H9 (cell line): ENCODE results near the gene RAB39B. TPM values are rescaled to one million over a fixed set of nuclear protein-coding genes. Genes with fewer than 3 reads are reported as not detected.

Source experiments
- DNase-seq: peaks from one replicate; pipeline ENCODE4 v3.0.0-alpha.2; 2017
- H2AFZ ChIP-seq: one replicate; pipeline ENCODE4 v1.6.1; 2013; ENCODE audit warnings: mild to moderate bottlenecking, low read length, control low read depth, moderate library complexity
- H2AK5ac ChIP-seq: 2 replicates; pipeline ENCODE4 v1.6.1; 2013; ENCODE audit warnings: low read length, control low read depth, mixed read lengths; ENCODE audit not compliant: insufficient read length
- H2BK120ac ChIP-seq: one replicate; pipeline ENCODE4 v1.6.1; 2013; ENCODE audit warnings: low read depth, mild to moderate bottlenecking, low read length, control low read depth, inconsistent platforms; ENCODE audit not compliant: poor library complexity, severe bottlenecking
- H2BK12ac ChIP-seq: 2 replicates; pipeline ENCODE4 v1.6.1; 2013; ENCODE audit warnings: low read length, control low read depth, mixed read lengths, low read depth; ENCODE audit not compliant: insufficient read length
- H2BK15ac ChIP-seq: 2 replicates; pipeline ENCODE4 v1.6.1; 2013; ENCODE audit warnings: low read depth, low read length, control low read depth
- H2BK20ac ChIP-seq: one replicate; pipeline ENCODE4 v1.6.1; 2013; ENCODE audit warnings: low read depth, mild to moderate bottlenecking, low read length, control low read depth, inconsistent platforms; ENCODE audit not compliant: poor library complexity, severe bottlenecking
- H2BK5ac ChIP-seq: 2 replicates; pipeline ENCODE4 v1.6.1; 2013; ENCODE audit warnings: low read length, control low read depth, mixed read lengths; ENCODE audit not compliant: insufficient read length
- H3K14ac ChIP-seq: 2 replicates; pipeline ENCODE4 v1.6.1; 2013; ENCODE audit warnings: low read length, control low read depth; ENCODE audit not compliant: insufficient read depth
- H3K18ac ChIP-seq: 2 replicates; pipeline ENCODE4 v1.6.1; 2013; ENCODE audit warnings: low read depth, mild to moderate bottlenecking, mixed read lengths, low read length, control low read depth; ENCODE audit not compliant: insufficient read length
- H3K23ac ChIP-seq: 2 replicates; pipeline ENCODE4 v1.6.1; 2013; ENCODE audit warnings: low read length, control low read depth, mixed read lengths, low read depth; ENCODE audit not compliant: insufficient read length
- H3K23me2 ChIP-seq: 2 replicates; pipeline ENCODE4 v1.6.1; 2013; ENCODE audit warnings: low read depth, mild to moderate bottlenecking, mixed read lengths, low read length, control low read depth; ENCODE audit not compliant: insufficient read length, poor library complexity, severe bottlenecking
- H3K27ac ChIP-seq: 2 replicates; pipeline ENCODE4 v1.5.1; 2013; ENCODE audit warnings: low read length, control low read depth, mixed read lengths, low read depth; ENCODE audit not compliant: insufficient read length
- H3K27me3 ChIP-seq: 2 replicates; pipeline ENCODE4 v1.6.1; 2013; ENCODE audit warnings: low read length, control low read depth, inconsistent platforms; ENCODE audit not compliant: insufficient read depth
- H3K4ac ChIP-seq: 2 replicates; pipeline ENCODE4 v1.6.1; 2013; ENCODE audit warnings: low read depth, mild to moderate bottlenecking, control low read depth, inconsistent platforms, low read length, moderate library complexity
- H3K4me1 ChIP-seq: 2 replicates; pipeline ENCODE4 v1.6.1; 2013; ENCODE audit warnings: low read length, control low read depth, inconsistent platforms; ENCODE audit not compliant: insufficient read depth
- H3K4me2 ChIP-seq: 2 replicates; pipeline ENCODE4 v1.6.1; 2013; ENCODE audit warnings: low read length, control low read depth, mixed read lengths; ENCODE audit not compliant: insufficient read length, insufficient read depth
- H3K56ac ChIP-seq: 2 replicates; pipeline ENCODE4 v1.6.1; 2013; ENCODE audit warnings: low read depth, mild to moderate bottlenecking, mixed read lengths, low read length, control low read depth; ENCODE audit not compliant: insufficient read length
- H3K79me1 ChIP-seq: 2 replicates; pipeline ENCODE4 v1.6.1; 2013; ENCODE audit warnings: low read depth, mild to moderate bottlenecking, moderate library complexity, low read length, control low read depth, inconsistent platforms; ENCODE audit not compliant: insufficient read depth, poor library complexity, severe bottlenecking
- H3K79me2 ChIP-seq: 2 replicates; pipeline ENCODE4 v1.6.1; 2013; ENCODE audit warnings: low read length, control low read depth, inconsistent platforms; ENCODE audit not compliant: insufficient read depth
- H3K9ac ChIP-seq: 2 replicates; pipeline ENCODE4 v1.6.1; 2013; ENCODE audit warnings: low read length, control low read depth, mixed read lengths; ENCODE audit not compliant: insufficient read length; ENCODE audit errors: extremely low read depth
- H3K9me3 ChIP-seq: one replicate; pipeline ENCODE4 v1.6.1; 2013; ENCODE audit warnings: low read depth, low read length, inconsistent platforms; ENCODE audit not compliant: control insufficient read depth
- H3T11ph ChIP-seq: one replicate; pipeline ENCODE4 v1.6.1; 2013; ENCODE audit warnings: mild to moderate bottlenecking, low read length, control low read depth, inconsistent platforms
- H4K20me1 ChIP-seq: one replicate; pipeline ENCODE4 v1.6.1; 2013; ENCODE audit not compliant: control insufficient read depth, insufficient read length, insufficient read depth
- H4K5ac ChIP-seq: 2 replicates; pipeline ENCODE4 v1.6.1; 2013; ENCODE audit warnings: low read depth, mild to moderate bottlenecking, mixed read lengths, low read length, control low read depth; ENCODE audit not compliant: insufficient read length
- H4K8ac ChIP-seq: replicated peaks from 2 replicates; pipeline ENCODE4 v1.6.1; 2013; ENCODE audit warnings: low read length, control low read depth, mixed read lengths, low read depth; ENCODE audit not compliant: insufficient read length
- H4K91ac ChIP-seq: 2 replicates; pipeline ENCODE4 v1.6.1; 2013; ENCODE audit warnings: low read depth, mild to moderate bottlenecking, moderate library complexity, mixed read lengths, low read length, control low read depth; ENCODE audit not compliant: insufficient read length
- H3K27ac Mint-ChIP-seq, 3 experiments: 2 replicates in 2 of 3; 3 replicates in 1 of 3; pipeline ENCODE4 v1.8.0; 2020 to 2021; ENCODE audit warnings: mixed read lengths in 3 of 3, mild to moderate bottlenecking in 1 of 3, moderate library complexity in 1 of 3
- H3K27me3 Mint-ChIP-seq: 2 replicates; pipeline ENCODE4 v1.8.0; 2021; ENCODE audit warnings: low read depth, mild to moderate bottlenecking, moderate library complexity, mixed read lengths
- H3K36me3 Mint-ChIP-seq, 3 experiments: 2 replicates in 2 of 3; 3 replicates in 1 of 3; pipeline ENCODE4 v1.8.0; 2020 to 2021; ENCODE audit warnings: low read depth in 3 of 3, mixed read lengths in 3 of 3; ENCODE audit not compliant: insufficient read depth in 1 of 3
- H3K4me1 Mint-ChIP-seq, 2 experiments: 2 replicates each; pipeline ENCODE4 v1.8.0; 2020; ENCODE audit warnings: mixed read lengths in 2 of 2
- H3K4me3 Mint-ChIP-seq, 2 experiments: 2 replicates in 1 of 2; 3 replicates in 1 of 2; pipeline ENCODE4 v1.8.0; 2020 to 2021; ENCODE audit warnings: mild to moderate bottlenecking in 2 of 2, mixed read lengths in 2 of 2, moderate library complexity in 1 of 2
- H3K9me3 Mint-ChIP-seq, 2 experiments: 2 replicates in 1 of 2; 3 replicates in 1 of 2; pipeline ENCODE4 v1.8.0; 2020; ENCODE audit warnings: mild to moderate bottlenecking in 2 of 2, mixed read lengths in 2 of 2, moderate library complexity in 1 of 2
- CTCF ChIP-seq: fragments of 200-600 bp; sonication (generic); conservative IDR thresholded peaks from 3 replicates; pipeline ENCODE4 v1.8.0; 2021; ENCODE audit warnings: antibody characterized with exemption, mild to moderate bottlenecking
- WGBS: extraction: QIAGEN DNeasy Blood & Tissue Kit; methylation state at CpG from one replicate; pipeline ENCODE4 v1.1.7; 2013; ENCODE audit warnings: missing lambda C conversion rate, low lambda C conversion rate, mixed read lengths; ENCODE audit not compliant: insufficient read length; ENCODE audit errors: extremely low coverage; 5-methylcytosine and 5-hydroxymethylcytosine counted together
- total RNA-seq: library from RNA; stranded (reverse); gene quantifications from 2 replicates; pipeline ENCODE4 v1.2.1, GENCODE V29; 2021

RAB39B gene
- total RNA-seq, 1 experiment from 2014 or later = 7.2 TPM

GRCh38 chrX:155251391-155251790, 12.9 kb downstream of the RAB39B start:
- H3K27ac Mint-ChIP-seq = no peak overlapping the region
- H3K27me3 ChIP-seq = no peaks in the 10 kb centered on the region
- peaks cover 0 to 2% (median 0%) of the 10 kb centered on the region in 3 experiments; a peak in 2 of 7 replicates for H3K36me3 Mint-ChIP-seq
- peaks cover 5 to 7% of the 10 kb centered on the region in 2 experiments for H3K4me1 Mint-ChIP-seq
- H3K56ac ChIP-seq = no peak overlapping the region
- H4K5ac ChIP-seq = no peak overlapping the region
- no peak for TF ChIP-seq CTCF
- H3K79me1 ChIP-seq = no peaks in the 10 kb centered on the region
- H3K27ac ChIP-seq = no peak overlapping the region
- H3K27me3 Mint-ChIP-seq = no peaks in the 10 kb centered on the region
- no peak overlapping the region for H3K4me2 ChIP-seq
- peaks cover 35% of the 10 kb centered on the region for H3K9me3 ChIP-seq
- H2BK5ac ChIP-seq = no peak overlapping the region
- no peak overlapping the region for H3K18ac ChIP-seq
- no peak overlapping the region for H3K4ac ChIP-seq
- no peaks in the 10 kb centered on the region for H3K79me2 ChIP-seq
- no peak overlapping the region for H2BK15ac ChIP-seq
- H3K23me2 ChIP-seq = no peaks in the 10 kb centered on the region
- H3K9me3 Mint-ChIP-seq = peaks cover 58 to 69% of the 10 kb centered on the region in 2 experiments
- no peak overlapping the region for H3K23ac ChIP-seq
- H2BK120ac ChIP-seq = no peak overlapping the region
- no peak overlapping the region for H3K14ac ChIP-seq
- H3K9ac ChIP-seq = no peak overlapping the region
- no peaks in the 10 kb centered on the region for H3K4me1 ChIP-seq
- no peak overlapping the region for H2AFZ ChIP-seq
- H2BK20ac ChIP-seq = no peak overlapping the region
- no peak overlapping the region for H4K8ac ChIP-seq
- H4K91ac ChIP-seq = no peak overlapping the region
- no peak for DNase-seq
- H2BK12ac ChIP-seq = no peak overlapping the region
- H3T11ph ChIP-seq = no peak overlapping the region
- WGBS = no CpG with 5 or more reads among the region's 1 CpG
- no peak overlapping the region for H2AK5ac ChIP-seq
- no peak overlapping the region for H3K4me3 Mint-ChIP-seq
- H4K20me1 ChIP-seq = no peaks in the 10 kb centered on the region
